HG03460 (cell line): ENCODE results near the gene AVPR1B.

Experiments
- ATAC-seq: cut with Tn5 transposase; IDR thresholded peaks from one replicate; pipeline ENCODE4 v1.9.1; 2021; ENCODE audit not compliant: unreplicated experiment

Gene AVPR1B, protein sequence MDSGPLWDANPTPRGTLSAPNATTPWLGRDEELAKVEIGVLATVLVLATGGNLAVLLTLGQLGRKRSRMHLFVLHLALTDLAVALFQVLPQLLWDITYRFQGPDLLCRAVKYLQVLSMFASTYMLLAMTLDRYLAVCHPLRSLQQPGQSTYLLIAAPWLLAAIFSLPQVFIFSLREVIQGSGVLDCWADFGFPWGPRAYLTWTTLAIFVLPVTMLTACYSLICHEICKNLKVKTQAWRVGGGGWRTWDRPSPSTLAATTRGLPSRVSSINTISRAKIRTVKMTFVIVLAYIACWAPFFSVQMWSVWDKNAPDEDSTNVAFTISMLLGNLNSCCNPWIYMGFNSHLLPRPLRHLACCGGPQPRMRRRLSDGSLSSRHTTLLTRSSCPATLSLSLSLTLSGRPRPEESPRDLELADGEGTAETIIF

GRCh38 chr1:206117151-206117948 is at the start of gene AVPR1B:
AVPR1B (minus strand) TSS chr1:206117388; CDS start chr1:206116890, 498 bp downstream.
- no peak for ATAC-seq

GRCh38 chr1:206145771-206146290 is 28.6 kb upstream of the AVPR1B start:
- ATAC-seq, result no peak

DNA sequence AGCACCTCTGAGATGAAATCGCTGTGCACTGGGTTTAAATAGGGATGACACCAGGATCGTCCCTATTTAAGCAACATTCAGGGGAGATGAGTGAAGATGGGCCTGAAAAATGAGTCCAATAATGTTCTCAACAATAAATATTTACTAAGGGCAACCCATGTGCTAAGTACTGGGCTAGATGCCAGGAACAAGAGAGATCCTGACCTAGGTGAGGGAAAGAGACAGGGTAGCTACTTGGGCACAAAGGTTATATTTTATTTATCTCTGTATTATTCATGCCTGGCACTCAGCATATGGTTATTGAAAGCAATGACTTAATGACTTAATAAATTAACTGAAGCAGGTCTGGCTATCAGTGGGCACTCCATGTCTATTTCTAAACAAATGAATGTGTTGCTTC is 27.4 kb upstream of the AVPR1B start:
- no peak for ATAC-seq

DNA sequence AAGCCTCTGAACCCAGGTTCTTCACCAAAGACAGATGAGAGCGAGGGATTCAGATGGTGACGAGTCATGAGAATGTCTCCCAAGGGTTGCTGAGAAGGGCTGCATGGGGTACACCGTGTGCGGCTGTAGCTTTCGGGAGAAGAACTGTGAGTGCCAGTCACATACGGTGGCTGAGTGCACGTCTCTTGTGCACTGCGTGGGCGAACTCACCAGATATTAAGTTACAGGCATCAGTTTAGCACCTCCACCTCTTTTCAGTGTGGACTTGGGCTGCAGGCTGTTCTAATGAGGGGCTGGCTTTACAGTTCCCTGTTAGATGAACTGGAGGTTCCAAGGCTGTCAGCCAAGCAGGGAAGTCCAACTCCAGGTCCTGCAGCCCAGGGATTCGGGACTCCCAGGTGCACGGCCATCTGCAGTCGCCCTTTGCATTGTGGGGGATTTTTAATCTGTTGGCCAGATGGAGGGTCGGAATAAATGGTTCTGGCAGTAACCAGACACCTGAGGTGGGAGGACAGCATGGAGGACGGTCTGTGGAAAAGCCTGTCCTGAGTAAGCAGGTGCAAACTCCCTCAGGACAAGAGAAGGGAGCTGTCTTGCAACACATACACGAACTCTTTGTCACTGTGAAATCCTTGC is 26.5 kb upstream of the AVPR1B start:
- ATAC-seq, result no peak

GRCh38 chr1:206142770-206143169 is 25.6 kb upstream of the AVPR1B start:
- no peak for ATAC-seq

DNA sequence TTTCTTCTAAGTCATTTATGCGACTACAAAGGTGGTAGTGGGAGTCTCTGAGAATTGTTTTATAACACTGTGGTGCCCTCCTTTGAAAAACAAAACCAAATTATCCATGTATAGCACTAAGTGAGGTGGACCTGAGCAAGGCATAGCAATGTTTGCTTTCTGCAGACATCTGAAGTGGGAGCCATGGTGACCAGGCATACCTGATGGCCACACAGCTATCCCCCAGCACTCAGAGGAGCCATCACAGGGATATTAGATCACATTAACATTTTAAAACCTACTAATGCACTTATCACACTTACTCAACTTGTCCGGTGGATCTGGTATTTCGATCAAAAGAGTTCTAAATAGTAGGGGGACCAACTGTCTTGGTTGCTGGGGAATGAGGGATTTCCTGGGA is 24.8 kb upstream of the AVPR1B start:
- no peak for ATAC-seq

GRCh38 chr1:206136241-206136640 is 19.1 kb upstream of the AVPR1B start:
- ATAC-seq, result no peak

DNA sequence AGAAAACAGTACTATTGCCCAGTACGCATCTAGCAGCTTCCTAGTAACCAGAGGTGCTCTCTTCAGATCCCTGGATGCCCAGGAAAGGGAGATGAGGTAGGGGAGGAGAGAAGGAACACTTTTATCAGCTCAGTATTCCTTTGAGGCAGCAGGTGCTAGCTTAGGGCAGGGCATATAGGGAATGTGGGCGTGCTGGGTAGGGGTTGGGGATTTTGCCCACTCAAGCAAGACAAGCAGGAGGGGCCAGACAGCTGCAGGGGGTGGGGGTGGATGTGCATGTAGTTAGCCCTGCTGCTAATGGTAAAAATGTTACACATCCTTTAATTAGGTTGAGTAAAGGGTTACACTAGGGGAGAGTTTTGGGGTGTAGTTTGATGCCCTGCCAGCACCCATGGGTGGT is 18.1 kb upstream of the AVPR1B start:
- no peak for ATAC-seq

DNA sequence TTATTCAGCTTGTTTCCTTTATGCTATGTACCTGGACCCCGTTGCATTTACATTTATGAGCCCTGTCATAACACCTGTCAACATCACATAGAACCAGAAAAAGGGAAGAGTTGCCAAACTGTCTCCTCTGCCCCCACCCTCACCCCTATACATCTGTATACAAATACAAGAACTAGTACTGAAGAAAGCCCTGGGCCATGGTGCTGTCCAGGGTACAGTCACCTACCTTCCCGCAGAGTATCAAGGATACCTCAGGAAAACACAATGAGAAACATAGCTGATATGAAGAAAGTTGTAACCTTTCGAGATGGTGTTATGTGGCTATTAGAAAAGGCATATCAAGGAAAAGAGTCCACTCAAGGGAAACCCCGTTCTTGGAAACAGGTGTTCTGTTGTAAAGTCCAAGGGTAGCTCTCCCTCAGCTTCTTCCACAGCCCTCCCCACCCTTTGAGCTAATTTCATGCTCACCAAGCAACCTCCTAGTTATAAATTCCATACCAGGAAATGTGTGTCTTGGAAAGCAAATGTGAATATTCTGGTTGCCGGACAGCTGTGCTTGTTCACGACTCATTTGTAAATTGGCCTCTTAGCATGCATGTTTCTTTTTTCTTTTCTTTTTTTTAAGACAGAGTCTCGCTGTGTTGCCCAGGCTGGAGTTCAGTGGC is 16.7 kb upstream of the AVPR1B start:
- no peak for ATAC-seq

GRCh38 chr1:206131037-206131436 is 13.8 kb upstream of the AVPR1B start:
- ATAC-seq, result no peak

GRCh38 chr1:206128196-206128595 is 11.0 kb upstream of the AVPR1B start:
- ATAC-seq, result no peak

GRCh38 chr1:206127336-206127735 is 10.1 kb upstream of the AVPR1B start:
- ATAC-seq, result no peak

- ATAC-seq, result no peak
Observed at GRCh38 chr1:206125346-206125745, 8.2 kb upstream of the AVPR1B start.

DNA sequence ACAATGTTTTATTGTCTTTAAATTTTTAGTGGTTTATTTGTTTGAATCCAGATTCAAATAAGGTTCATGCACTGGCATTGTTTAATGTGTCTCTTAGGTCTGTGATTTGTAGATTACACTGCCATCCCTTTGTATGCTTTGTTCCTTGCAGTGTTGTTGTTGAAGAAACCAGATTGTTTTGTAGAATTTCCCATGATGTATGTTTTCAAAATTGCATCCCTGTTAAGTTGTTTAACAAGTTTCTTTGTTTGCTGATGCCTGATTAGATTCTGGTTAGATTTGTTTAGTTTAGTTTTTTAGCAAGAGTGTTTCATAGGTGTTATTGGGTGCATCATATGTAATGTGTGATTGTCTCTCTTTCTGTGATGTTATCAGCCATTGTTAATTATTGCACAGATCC is 5.5 kb upstream of the AVPR1B start:
- no peak for ATAC-seq

DNA sequence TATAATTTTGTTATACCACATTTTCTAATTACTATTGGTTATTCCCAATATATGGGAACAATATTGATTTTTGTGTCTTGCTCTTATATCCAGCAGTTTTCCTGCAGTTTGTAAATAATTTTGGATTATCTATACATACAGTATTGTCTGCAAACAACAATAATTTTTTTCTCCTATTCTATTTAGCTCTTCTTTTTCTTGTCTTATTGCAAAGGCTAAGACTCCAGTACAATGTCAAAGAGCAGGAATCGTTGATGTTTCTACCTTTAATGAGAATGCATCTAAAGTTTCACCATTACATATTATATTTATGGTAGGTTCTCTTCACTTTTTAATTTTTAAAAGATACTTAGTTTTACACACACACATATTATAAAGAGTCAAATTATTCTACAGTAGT is 4.1 kb upstream of the AVPR1B start:
- no peak for ATAC-seq

- ATAC-seq, result no peak
Observed at GRCh38 chr1:206120406-206120805, 3.2 kb upstream of the AVPR1B start.

DNA sequence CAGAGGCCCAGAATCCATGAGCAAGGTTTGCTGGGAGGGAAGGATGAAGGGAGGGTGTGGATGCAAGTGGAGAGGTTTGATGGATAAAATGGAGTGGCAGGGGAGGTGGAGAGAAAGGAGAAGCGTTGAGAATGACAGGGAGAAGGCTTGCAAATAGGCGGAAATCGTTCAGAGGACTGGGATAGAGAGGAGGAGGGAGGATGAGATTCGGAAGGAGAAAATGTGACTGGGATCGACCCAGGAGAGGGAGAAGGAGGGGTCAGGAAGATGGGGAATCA is 376 bp downstream of the AVPR1B start:
- no peak for ATAC-seq

DNA sequence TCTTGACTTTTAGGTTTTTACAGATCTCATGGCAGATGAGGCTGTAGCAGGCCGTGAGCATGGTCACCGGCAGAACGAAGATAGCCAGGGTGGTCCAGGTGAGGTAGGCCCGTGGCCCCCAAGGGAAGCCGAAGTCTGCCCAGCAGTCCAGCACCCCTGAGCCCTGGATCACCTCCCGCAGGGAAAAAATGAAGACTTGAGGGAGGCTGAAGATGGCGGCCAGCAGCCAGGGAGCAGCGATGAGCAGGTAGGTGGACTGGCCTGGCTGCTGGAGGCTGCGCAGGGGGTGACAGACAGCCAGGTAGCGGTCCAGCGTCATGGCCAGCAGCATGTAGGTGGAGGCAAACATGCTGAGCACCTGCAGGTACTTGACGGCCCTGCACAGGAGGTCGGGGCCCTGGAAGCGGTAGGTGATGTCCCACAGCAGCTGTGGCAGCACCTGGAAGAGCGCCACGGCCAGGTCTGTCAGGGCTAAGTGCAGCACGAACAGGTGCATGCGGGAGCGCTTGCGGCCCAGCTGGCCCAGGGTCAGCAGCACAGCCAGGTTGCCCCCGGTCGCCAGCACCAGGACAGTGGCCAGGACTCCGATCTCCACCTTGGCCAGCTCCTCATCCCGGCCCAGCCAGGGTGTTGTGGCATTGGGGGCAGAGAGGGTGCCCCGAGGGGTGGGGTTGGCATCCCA is 856 bp downstream of the AVPR1B start:
- no peak for ATAC-seq

- no peak for ATAC-seq
Observed at GRCh38 chr1:206115791-206116190, 1.4 kb downstream of the AVPR1B start.
